ENCODE measurements around the gene WDR20.

WDR20 gene

DNA sequence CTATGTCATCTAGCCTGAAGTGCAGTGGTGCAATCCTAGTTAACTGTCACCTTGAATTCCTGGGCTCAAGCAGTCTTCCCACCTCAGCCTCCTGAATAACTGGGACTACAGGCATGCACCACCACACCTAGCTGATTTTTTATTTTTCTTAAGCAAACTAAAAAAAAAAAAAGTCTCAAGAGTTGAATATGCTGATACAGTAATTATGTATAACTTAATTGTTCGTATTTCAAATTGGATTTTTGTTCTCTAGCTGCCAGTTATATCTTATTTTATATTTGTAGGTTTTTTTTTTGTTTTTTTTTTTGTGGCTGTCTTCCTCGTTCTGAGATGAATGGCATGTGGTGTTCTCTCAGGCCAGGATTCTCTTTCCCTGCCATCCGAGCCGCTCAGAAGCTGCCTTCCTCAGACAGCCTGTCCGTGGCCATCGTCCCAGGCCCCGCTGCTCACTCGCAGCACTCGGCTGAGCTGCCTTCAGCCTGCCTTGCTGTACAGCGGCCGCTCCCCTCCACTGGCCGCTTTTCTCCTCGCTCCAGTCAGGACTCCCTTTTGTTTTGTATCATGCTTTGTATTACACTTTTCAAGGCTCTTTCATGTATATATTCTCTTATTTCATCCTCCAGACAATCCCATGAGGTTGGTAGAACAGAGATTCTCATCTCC lies 53.3 kb downstream of the WDR20 start:
- H3K27ac ChIP-seq = no peak overlapping the region
- DNase-seq (ENCODE audit: low read depth, low spot score) = no peak

- DNase-seq (ENCODE audit: low read depth, low spot score) = no peak
- H3K27ac ChIP-seq = no peak overlapping the region
Observed at GRCh38 chr14:102194856-102195255, 55.2 kb downstream of the WDR20 start.

GRCh38 chr14:102195446-102195845 lies 55.7 kb downstream of the WDR20 start:
- no peak for DNase-seq (ENCODE audit: low read depth, low spot score)
- no peak overlapping the region for H3K27ac ChIP-seq

- no peak overlapping the region for H3K27ac ChIP-seq
- no peak for DNase-seq (ENCODE audit: low read depth, low spot score)
Observed at GRCh38 chr14:102196039-102196901, 56.6 kb downstream of the WDR20 start.

GRCh38 chr14:102196902-102197230 lies 57.2 kb downstream of the WDR20 start:
- no peak for DNase-seq (ENCODE audit: low read depth, low spot score)
- no peak overlapping the region for H3K27ac ChIP-seq

GRCh38 chr14:102197317-102197853 lies 57.7 kb downstream of the WDR20 start:
- no peak for DNase-seq (ENCODE audit: low read depth, low spot score)
- no peak overlapping the region for H3K27ac ChIP-seq

GRCh38 chr14:102200690-102201352 lies 61.1 kb downstream of the WDR20 start:
- H3K27ac ChIP-seq = no peak overlapping the region
- no peak for DNase-seq (ENCODE audit: low read depth, low spot score)

GRCh38 chr14:102201353-102201738 lies 61.6 kb downstream of the WDR20 start:
- no peak overlapping the region for H3K27ac ChIP-seq
- no peak for DNase-seq (ENCODE audit: low read depth, low spot score)

- H3K27ac ChIP-seq = no peak overlapping the region
Observed at GRCh38 chr14:102201776-102202175, 62.1 kb downstream of the WDR20 start.

GRCh38 chr14:102202944-102203343 lies 63.2 kb downstream of the WDR20 start:
- no peak overlapping the region for H3K27ac ChIP-seq
- no peak for DNase-seq (ENCODE audit: low read depth, low spot score)

More at GRCh38 chr14:102201776-102202175, 62.1 kb downstream of the WDR20 start:
- DNase-seq (ENCODE audit: low read depth, low spot score) = no peak

GRCh38 chr14:102203382-102203781 lies 63.7 kb downstream of the WDR20 start:
- DNase-seq (ENCODE audit: low read depth, low spot score) = no peak
- H3K27ac ChIP-seq = no peak overlapping the region

- DNase-seq (ENCODE audit: low read depth, low spot score) = no peak
- H3K27ac ChIP-seq = no peak overlapping the region
Observed at GRCh38 chr14:102205560-102205959, 65.9 kb downstream of the WDR20 start.

DNA sequence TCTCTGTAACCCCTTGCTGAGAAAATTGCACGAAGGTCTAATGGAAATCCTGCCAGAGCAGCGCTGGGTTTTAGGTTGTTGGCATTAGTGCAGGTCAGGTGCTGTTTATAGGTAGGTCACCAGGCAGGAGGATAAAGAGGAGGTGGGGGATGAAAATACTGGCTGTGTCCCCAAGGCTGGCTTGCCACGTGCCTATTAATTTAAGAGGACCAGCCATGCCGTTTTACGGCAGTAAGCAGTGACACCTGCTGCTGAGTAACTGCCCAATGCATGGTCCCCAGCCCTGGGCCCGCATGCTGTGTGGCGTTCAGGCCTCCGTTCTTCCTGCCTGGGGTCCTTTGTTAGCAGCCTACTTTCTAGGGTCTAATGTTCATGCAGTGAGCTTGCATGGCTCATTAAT lies 67.2 kb downstream of the WDR20 start:
- H3K27ac ChIP-seq = no peak overlapping the region
- no peak for DNase-seq (ENCODE audit: low read depth, low spot score)

GRCh38 chr14:102207831-102208365 lies 68.2 kb downstream of the WDR20 start:
- no peak for DNase-seq (ENCODE audit: low read depth, low spot score)
- H3K27ac ChIP-seq = no peak overlapping the region

DNA sequence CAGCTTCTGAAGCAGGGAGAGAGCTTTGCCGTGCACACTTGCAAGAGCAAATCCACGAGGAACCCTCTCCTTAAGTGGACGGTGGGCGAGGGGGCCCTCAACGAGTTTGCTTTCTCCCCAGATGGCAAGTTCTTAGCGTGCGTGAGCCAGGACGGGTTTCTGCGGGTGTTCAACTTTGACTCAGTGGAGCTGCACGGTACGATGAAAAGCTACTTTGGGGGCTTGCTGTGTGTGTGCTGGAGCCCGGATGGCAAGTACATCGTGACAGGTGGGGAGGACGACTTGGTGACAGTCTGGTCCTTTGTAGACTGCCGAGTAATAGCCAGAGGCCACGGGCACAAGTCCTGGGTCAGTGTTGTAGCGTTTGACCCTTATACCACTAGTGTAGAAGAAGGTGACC lies 69.0 kb downstream of the WDR20 start:
- no peak for DNase-seq (ENCODE audit: low read depth, low spot score)
- no peak overlapping the region for H3K27ac ChIP-seq

- H3K27ac ChIP-seq = no peak overlapping the region
- no peak for DNase-seq (ENCODE audit: low read depth, low spot score)
Observed at GRCh38 chr14:102209224-102209966, 69.7 kb downstream of the WDR20 start.

DNA sequence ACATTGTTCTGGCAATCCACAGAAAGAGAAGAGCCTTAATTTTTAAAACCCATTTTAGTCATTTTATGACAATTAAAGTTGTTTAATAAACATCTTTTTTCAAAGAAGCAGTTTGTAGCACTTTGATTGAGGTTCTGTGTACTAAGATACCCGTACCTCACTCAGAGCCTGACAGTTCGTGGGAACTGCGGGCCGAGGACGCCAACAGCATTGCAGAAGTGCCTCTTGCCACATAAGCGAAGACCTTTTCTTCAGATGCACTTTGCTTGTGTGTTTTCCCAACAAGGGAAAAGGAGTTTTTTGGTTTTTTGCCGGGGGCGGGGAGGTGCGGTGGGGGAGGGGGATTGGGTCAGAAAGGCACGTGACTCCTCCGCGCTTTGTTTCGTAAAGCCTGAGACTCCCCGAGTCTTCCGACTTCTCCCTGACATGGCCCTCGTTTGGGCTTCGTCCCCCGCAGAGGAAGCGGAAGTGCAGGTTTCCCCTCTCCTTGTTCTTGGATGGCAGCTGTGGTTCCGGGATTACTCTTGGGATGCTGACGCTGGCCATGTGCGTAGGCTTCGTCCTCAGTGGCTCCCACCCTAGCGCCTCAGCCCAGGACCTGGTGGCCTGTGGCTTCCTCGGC lies 70.8 kb downstream of the WDR20 start:
- DNase-seq (ENCODE audit: low read depth, low spot score) = no peak
- H3K27ac ChIP-seq = no peak overlapping the region

DNA sequence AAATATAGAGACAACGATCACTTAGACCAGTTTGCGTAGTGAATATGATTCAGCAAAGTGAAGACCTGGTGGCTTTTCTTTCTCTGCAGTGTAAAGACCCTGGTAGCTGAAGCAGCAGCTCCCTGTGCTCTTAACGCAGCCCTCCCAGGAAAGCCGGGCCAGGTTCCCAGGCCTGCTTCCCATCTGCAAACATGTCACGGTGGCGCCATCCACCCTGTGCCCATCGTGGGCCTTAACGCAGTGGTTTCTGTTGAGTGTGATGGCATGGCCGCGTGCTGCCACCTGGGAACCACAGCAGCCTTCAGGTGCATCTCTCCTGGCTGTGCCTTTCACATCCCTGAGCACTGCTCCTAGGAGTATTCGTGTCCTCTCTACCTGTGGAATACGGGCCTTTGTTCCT lies 71.5 kb downstream of the WDR20 start:
- no peak overlapping the region for H3K27ac ChIP-seq
- DNase-seq (ENCODE audit: low read depth, low spot score) = no peak

- H3K27ac ChIP-seq = no peak overlapping the region
- no peak for DNase-seq (ENCODE audit: low read depth, low spot score)
Observed at GRCh38 chr14:102212356-102212755, 72.7 kb downstream of the WDR20 start.

DNA sequence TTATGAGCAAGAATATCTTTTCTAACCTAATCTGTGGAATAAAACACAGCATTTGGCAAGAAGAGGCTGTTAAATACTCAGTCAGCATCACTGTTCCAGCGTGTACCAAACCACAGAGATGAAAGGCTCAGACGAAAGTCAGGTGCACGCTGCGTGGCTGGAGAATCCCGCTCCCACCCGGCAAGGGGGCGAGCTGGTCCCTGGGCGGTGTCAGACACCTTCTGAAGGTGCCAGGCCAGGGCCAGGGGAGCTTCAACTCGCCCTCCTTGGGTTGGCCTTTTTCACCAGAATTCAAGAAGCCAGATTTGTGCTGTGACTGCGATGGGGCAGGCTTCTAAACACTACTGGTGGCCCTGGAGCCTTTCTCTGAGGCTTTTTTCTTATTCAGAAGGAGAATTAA lies 73.1 kb downstream of the WDR20 start:
- DNase-seq (ENCODE audit: low read depth, low spot score) = no peak
- no peak overlapping the region for H3K27ac ChIP-seq

All from epithelial cell of prostate (primary cell).